ENCODE results near the gene APELA.

GRCh38 chr4:164933244-164933643 is 56.3 kb downstream of the APELA start:
- TF ChIP-seq CTCF (conservative IDR thresholded peaks at IDR 0.05 in 1 of 2, IDR thresholded peaks at IDR 0.05 in 1 of 2; ENCODE audit: extremely low read depth in 1 of 2, insufficient read depth in 1 of 2, low read depth in 1 of 2, low read length in 2 of 2) (no peak), EZH2 (IDR thresholded peaks at IDR 0.05; ENCODE audit: borderline replicate concordance, low read length) (no peak)

Measured in mammary epithelial cell (primary cell).